Endometrium (tissue), 2 donors: Measurements from ENCODE around the gene C2orf72.

Experiments
- FAIRE-seq: peaks from 2 replicates; lab custom pipeline; 2012; peaks lifted over from hg19 to GRCh38; lab: Jason Lieb, UNC
- donor health status: control.
- donor health status: control.

The C2orf72 gene

GRCh38 chr2:231069379-231070054, 32.2 kb downstream of the C2orf72 start:
- no peak for FAIRE-seq

DNA sequence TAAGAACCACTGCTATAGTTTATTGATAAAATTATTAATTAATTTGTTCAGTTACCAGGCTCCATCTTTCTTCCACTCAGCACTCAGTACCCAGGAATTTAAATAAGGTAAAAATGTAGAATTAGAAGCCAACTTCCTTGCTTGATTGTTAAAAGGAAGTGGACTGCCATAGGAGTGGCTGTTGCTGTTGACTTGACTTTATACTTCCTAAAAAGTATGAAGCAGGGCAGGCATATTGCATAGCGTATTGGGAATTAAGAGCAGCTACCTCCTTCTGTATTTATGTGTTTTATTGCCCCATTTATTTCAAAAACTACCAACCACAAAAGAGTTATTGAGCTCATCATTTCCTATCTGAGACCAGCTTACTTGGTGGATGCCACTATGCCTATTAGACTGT, 47.2 kb downstream of the C2orf72 start:
- no peak for FAIRE-seq

- FAIRE-seq = no peak
Measured at GRCh38 chr2:231088754-231089153, 51.4 kb downstream of the C2orf72 start.

DNA sequence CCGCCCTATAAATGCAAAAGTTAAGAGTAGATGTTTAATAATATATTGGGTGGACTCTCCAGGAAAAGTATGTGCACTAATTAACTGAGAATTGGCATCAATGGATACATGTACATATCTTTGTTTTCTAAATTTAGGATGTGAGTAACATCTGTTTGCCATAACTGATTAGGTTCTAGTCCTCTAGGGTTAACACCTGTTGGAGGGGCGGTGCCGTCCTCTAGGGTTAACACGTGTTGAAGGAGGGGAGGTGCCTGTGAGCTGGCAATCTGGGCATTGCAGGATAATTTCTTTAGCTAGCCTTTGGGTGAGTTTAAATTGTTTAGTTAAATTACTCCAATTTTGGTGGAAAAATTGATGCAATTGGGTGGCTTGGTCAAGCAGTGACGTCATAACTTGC, 56.6 kb downstream of the C2orf72 start:
- FAIRE-seq = no peak

- FAIRE-seq = no peak
Measured at GRCh38 chr2:231094736-231095346, 57.5 kb downstream of the C2orf72 start.
